Measurements from ENCODE around the gene ZDHHC13. TPM values are rescaled to one million over a fixed set of nuclear protein-coding genes. Genes with fewer than 3 reads are reported as not detected.

ZDHHC13 gene
- total and polyA plus RNA-seq, 9 of the 15 experiments (the other 6 are each of a cell fraction or from before 2014, with no cell fraction given), result 4.7 to 18.6 (median 10.0) TPM

DNA sequence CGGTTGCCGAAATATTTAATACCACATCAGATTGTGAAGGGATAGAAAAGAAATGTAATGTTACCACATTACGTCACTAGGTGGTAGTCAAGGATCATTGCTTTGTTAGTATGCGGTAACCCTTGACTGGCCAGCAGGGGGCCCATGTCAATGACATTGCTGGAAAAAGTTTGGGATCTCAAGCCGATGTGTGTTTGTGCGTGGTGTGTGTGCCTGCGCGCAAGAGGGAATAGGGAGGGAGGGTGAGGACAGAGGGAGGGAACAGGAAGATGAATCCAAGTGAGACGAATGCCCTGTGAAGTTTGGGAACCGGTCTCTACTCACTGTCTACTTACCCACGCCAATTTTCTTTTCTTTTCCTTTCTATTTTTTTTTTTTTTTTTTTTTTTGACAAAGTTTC, 45.7 kb upstream of the ZDHHC13 start (continued):
- TF ChIP-seq, protein P1, sequence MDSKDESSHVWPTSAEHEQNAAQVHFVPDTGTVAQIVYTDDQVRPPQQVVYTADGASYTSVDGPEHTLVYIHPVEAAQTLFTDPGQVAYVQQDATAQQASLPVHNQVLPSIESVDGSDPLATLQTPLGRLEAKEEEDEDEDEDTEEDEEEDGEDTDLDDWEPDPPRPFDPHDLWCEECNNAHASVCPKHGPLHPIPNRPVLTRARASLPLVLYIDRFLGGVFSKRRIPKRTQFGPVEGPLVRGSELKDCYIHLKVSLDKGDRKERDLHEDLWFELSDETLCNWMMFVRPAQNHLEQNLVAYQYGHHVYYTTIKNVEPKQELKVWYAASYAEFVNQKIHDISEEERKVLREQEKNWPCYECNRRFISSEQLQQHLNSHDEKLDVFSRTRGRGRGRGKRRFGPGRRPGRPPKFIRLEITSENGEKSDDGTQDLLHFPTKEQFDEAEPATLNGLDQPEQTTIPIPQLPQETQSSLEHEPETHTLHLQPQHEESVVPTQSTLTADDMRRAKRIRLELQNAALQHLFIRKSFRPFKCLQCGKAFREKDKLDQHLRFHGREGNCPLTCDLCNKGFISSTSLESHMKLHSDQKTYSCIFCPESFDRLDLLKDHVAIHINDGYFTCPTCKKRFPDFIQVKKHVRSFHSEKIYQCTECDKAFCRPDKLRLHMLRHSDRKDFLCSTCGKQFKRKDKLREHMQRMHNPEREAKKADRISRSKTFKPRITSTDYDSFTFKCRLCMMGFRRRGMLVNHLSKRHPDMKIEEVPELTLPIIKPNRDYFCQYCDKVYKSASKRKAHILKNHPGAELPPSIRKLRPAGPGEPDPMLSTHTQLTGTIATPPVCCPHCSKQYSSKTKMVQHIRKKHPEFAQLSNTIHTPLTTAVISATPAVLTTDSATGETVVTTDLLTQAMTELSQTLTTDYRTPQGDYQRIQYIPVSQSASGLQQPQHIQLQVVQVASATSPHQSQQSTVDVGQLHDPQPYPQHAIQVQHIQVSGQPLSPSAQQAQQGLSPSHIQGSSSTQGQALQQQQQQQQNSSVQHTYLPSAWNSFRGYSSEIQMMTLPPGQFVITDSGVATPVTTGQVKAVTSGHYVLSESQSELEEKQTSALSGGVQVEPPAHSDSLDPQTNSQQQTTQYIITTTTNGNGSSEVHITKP (IDR thresholded peaks at IDR 0.05; ENCODE audit: partially characterized antibody), result peak; percentile 49
- TF ChIP-seq, protein P2, sequence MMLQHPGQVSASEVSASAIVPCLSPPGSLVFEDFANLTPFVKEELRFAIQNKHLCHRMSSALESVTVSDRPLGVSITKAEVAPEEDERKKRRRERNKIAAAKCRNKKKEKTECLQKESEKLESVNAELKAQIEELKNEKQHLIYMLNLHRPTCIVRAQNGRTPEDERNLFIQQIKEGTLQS (IDR thresholded peaks at IDR 0.05), result peak; percentile 90
- TF ChIP-seq, protein P2 (CRISPR knock-in tag; conservative IDR thresholded peaks at IDR 0.05), result no peak
- TF ChIP-seq NRF1 (conservative IDR thresholded peaks at IDR 0.05 in 1 of 2, IDR thresholded peaks at IDR 0.05 in 1 of 2) (peak; percentile 44 to 62; a peak in 3 of 4 replicates), FOXA3 (CRISPR knock-in tag; conservative IDR thresholded peaks at IDR 0.05 in 1 of 2, IDR thresholded peaks at IDR 0.05 in 1 of 2) (no peak), CEBPG (CRISPR knock-in tag; IDR thresholded peaks at IDR 0.05) (no peak), CEBPG (tag; conservative IDR thresholded peaks at IDR 0.05 in 1 of 2, IDR thresholded peaks at IDR 0.05 in 1 of 2) (peak; percentile 36 to 55; a peak in 1 of 4 replicates), TBL1XR1 (IDR thresholded peaks at IDR 0.05; ENCODE audit: low read length in 2 of 2) (0 out of 4 replicates have a peak, but pooled peaks of 1 of the 2 experiments have one; percentile 19), ETV1 (tag; conservative IDR thresholded peaks at IDR 0.05; ENCODE audit: low read depth) (peak; percentile 36; the same call in 1 of the 2 replicates), RCOR1 (IDR thresholded peaks at IDR 0.05; ENCODE audit: borderline replicate concordance in 1 of 2, low read depth in 2 of 2, low read length in 2 of 2) (peak in 1 of 2 experiments; percentile 38; a peak in 1 of 4 replicates), ESRRA (IDR thresholded peaks at IDR 0.05; ENCODE audit: borderline replicate concordance, low read depth) (peak; percentile 56; the same call in 1 of the 2 replicates), ARID2 (IDR thresholded peaks at IDR 0.05) (peak; percentile 84), STAG1 (CRISPR knock-in tag; IDR thresholded peaks at IDR 0.05; ENCODE audit: borderline replicate concordance) (peak; percentile 85; the same call in 1 of the 2 replicates), ATF1 (CRISPR knock-in tag; IDR thresholded peaks at IDR 0.05) (no peak), ATF1 (tag; IDR thresholded peaks at IDR 0.05) (peak; percentile 74), KAT7 (CRISPR knock-in tag; IDR thresholded peaks at IDR 0.05; ENCODE audit: borderline replicate concordance) (no peak), BCOR (IDR thresholded peaks at IDR 0.05) (0 out of 2 replicates have a peak, but pooled peaks have one; percentile 22), PHB2 (IDR thresholded peaks at IDR 0.05; ENCODE audit: low read depth) (no peak)
- TF ChIP-seq, protein P3, sequence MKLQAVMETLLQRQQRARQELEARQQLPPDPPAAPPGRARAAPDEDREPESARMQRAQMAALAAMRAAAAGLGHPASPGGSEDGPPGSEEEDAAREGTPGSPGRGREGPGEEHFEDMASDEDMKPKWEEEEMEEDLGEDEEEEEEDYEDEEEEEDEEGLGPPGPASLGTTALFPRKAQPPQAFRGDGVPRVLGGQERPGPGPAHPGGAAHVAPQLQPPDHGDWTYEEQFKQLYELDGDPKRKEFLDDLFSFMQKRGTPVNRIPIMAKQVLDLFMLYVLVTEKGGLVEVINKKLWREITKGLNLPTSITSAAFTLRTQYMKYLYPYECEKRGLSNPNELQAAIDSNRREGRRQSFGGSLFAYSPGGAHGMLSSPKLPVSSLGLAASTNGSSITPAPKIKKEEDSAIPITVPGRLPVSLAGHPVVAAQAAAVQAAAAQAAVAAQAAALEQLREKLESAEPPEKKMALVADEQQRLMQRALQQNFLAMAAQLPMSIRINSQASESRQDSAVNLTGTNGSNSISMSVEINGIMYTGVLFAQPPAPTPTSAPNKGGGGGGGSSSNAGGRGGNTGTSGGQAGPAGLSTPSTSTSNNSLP (IDR thresholded peaks at IDR 0.05; ENCODE audit: borderline replicate concordance, low read depth, low read length), result peak; percentile 94
- TF ChIP-seq, protein P4, sequence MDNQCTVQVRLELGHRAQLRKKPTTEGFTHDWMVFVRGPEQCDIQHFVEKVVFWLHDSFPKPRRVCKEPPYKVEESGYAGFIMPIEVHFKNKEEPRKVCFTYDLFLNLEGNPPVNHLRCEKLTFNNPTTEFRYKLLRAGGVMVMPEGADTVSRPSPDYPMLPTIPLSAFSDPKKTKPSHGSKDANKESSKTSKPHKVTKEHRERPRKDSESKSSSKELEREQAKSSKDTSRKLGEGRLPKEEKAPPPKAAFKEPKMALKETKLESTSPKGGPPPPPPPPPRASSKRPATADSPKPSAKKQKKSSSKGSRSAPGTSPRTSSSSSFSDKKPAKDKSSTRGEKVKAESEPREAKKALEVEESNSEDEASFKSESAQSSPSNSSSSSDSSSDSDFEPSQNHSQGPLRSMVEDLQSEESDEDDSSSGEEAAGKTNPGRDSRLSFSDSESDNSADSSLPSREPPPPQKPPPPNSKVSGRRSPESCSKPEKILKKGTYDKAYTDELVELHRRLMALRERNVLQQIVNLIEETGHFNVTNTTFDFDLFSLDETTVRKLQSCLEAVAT (IDR thresholded peaks at IDR 0.05), result peak; percentile 60 to 97; a peak in 3 of 4 replicates

Data from K562 (cell line).